Measurements from ENCODE around the gene OCA2. TPM values are rescaled to one million over a fixed set of nuclear protein-coding genes. Genes with fewer than 3 reads are reported as not detected.

The OCA2 gene
- total and polyA plus RNA-seq, 2 of the 13 experiments (the other 11 are each of a cell fraction or from before 2014, with no cell fraction given) = 0.02 to 0.05 TPM

DNA sequence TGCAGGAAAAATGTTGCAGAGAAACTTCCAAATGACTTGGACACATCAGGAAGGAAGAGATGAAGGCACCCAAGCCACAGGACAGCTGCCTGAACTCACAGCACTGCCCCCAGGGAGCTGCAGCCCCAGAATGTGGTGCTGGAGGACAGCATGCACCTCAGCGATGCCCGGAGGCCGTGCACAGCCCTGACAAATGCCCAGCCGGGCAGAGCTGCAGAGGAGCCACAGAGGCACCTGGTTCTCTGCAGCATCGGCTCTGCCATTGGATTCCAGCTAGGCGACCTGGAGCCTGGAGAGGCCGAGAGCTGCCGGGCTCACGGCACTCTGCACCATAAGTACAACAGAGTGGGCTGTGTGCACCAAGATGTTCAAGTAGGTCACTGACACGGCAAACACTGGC, 97.5 kb downstream of the OCA2 start (continued):
- TF ChIP-seq, protein P1, sequence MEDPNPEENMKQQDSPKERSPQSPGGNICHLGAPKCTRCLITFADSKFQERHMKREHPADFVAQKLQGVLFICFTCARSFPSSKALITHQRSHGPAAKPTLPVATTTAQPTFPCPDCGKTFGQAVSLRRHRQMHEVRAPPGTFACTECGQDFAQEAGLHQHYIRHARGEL (CRISPR knock-in tag; IDR thresholded peaks at IDR 0.05) = no peak
- TF ChIP-seq, protein P2, sequence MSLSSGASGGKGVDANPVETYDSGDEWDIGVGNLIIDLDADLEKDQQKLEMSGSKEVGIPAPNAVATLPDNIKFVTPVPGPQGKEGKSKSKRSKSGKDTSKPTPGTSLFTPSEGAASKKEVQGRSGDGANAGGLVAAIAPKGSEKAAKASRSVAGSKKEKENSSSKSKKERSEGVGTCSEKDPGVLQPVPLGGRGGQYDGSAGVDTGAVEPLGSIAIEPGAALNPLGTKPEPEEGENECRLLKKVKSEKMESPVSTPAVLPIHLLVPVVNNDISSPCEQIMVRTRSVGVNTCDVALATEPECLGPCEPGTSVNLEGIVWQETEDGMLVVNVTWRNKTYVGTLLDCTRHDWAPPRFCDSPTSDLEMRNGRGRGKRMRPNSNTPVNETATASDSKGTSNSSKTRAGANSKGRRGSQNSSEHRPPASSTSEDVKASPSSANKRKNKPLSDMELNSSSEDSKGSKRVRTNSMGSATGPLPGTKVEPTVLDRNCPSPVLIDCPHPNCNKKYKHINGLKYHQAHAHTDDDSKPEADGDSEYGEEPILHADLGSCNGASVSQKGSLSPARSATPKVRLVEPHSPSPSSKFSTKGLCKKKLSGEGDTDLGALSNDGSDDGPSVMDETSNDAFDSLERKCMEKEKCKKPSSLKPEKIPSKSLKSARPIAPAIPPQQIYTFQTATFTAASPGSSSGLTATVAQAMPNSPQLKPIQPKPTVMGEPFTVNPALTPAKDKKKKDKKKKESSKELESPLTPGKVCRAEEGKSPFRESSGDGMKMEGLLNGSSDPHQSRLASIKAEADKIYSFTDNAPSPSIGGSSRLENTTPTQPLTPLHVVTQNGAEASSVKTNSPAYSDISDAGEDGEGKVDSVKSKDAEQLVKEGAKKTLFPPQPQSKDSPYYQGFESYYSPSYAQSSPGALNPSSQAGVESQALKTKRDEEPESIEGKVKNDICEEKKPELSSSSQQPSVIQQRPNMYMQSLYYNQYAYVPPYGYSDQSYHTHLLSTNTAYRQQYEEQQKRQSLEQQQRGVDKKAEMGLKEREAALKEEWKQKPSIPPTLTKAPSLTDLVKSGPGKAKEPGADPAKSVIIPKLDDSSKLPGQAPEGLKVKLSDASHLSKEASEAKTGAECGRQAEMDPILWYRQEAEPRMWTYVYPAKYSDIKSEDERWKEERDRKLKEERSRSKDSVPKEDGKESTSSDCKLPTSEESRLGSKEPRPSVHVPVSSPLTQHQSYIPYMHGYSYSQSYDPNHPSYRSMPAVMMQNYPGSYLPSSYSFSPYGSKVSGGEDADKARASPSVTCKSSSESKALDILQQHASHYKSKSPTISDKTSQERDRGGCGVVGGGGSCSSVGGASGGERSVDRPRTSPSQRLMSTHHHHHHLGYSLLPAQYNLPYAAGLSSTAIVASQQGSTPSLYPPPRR (CRISPR knock-in tag; IDR thresholded peaks at IDR 0.05; ENCODE audit: borderline replicate concordance) = no peak
- no peak for TF ChIP-seq ETV6 (CRISPR knock-in tag; conservative IDR thresholded peaks at IDR 0.05)
- TF ChIP-seq SRF (IDR thresholded peaks at IDR 0.05; ENCODE audit: low read depth, low read length) = no peak
- no peak for TF ChIP-seq ZNF550 (CRISPR knock-in tag; IDR thresholded peaks at IDR 0.05; ENCODE audit: borderline replicate concordance)

DNA sequence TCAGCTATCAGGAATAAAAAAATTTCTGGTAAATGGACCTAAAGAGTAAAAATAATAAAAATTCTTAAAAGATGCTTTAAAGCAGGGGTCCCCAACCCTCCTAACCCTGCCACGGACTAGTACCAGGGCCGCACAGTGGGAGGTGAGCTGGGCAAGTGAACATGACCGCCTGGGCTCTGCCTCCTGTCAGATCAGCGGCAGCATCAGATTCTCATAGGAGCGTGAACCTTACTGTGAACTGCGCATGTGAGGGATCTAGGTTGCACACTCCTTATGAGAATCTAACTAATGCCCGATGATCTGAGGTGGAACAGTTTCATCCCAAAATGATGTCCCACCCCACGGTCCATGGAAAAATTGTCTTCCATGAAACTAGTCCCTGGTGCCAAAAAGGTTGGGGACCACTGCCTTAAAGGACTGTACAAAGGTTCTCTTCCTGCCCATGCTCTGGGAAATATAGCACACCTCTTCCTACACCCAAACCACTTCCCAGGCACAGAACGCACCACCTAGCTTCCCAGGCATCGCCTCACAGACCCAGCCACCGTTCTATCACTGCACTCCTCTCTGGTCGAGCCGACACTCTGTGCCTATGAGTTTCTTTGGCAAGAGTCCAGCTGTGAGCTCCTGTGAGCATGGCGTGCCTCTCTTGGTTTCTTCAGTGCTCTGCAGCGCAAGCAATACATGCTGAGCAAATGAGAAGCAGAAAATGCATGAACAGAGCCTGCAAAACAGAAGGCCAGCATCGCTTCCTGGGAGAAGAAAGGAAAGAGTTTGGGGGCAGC, 104.9 kb downstream of the OCA2 start:
- intact Hi-C loops (cut with micrococcal nuclease; ENCODE audit: unreplicated experiment) (no loop called here), in situ Hi-C loops (cut with HindIII; ENCODE audit: extremely low pct_ligation_motif_present, low pct_unique_long_range_greater_than_20kb) (no loop called here)
- 9% methylated on average over 14 of the region's 16 CpGs for WGBS (ENCODE audit: low lambda C conversion rate)
- POLR2A ChIA-PET = no interaction called here
- no peak for ATAC-seq
- H3K79me2 ChIP-seq (ENCODE audit: insufficient read depth, low read length) = no peaks in the 10 kb centered on the region
- no peaks in the 10 kb centered on the region for H3K9me3 ChIP-seq (ENCODE audit: low read length)
- H3K9ac ChIP-seq (ENCODE audit: insufficient read depth, low read depth, low read length) = no peak overlapping the region
- no peaks in the 10 kb centered on the region for H4K20me1 ChIP-seq (ENCODE audit: insufficient read depth, low read length)
- no peak for FAIRE-seq
- BruUV-seq (replicated peaks) = no TSS peak
- H3K36me3 ChIP-seq (replicated peaks in 1 of 2; ENCODE audit: control insufficient read depth in 1 of 2, insufficient read depth in 2 of 2, low read length in 2 of 2) = no peaks in the 10 kb centered on the region
- H3K4me3 ChIP-seq (replicated peaks in 1 of 3; ENCODE audit: insufficient read depth in 1 of 3, low read depth in 2 of 3, low read length in 3 of 3) = no peak overlapping the region
- no peaks in the 10 kb centered on the region for H3K4me1 ChIP-seq (ENCODE audit: insufficient read depth, low read length)
- CTCF ChIA-PET (ENCODE audit: low intra/inter-chr PET ratio, low total read pairs) = no interaction called here
- DNase-seq (ENCODE audit: low spot score) = no peak
- no peak overlapping the region for H3K27ac ChIP-seq (ENCODE audit: extremely low read length, insufficient read depth, low read length)
- peaks cover 0 to 1% of the 10 kb centered on the region in 2 experiments; a peak in 2 of 5 replicates for H3K27me3 ChIP-seq (ENCODE audit: control insufficient read depth in 1 of 2, insufficient read depth in 2 of 2, low read length in 2 of 2)
- no peak overlapping the region for H3K4me2 ChIP-seq (ENCODE audit: low read depth, low read length)
- no peak overlapping the region for H2AFZ ChIP-seq (ENCODE audit: low read length)
- TF ChIP-seq, protein P3, sequence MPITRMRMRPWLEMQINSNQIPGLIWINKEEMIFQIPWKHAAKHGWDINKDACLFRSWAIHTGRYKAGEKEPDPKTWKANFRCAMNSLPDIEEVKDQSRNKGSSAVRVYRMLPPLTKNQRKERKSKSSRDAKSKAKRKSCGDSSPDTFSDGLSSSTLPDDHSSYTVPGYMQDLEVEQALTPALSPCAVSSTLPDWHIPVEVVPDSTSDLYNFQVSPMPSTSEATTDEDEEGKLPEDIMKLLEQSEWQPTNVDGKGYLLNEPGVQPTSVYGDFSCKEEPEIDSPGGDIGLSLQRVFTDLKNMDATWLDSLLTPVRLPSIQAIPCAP (CRISPR knock-in tag; IDR thresholded peaks at IDR 0.05; ENCODE audit: low read depth) = no peak
- no peak for TF ChIP-seq ZNF773 (CRISPR knock-in tag; IDR thresholded peaks at IDR 0.05; ENCODE audit: borderline replicate concordance)
- no peak for TF ChIP-seq PHF20 (CRISPR knock-in tag; IDR thresholded peaks at IDR 0.05)
- TF ChIP-seq U2AF2 (IDR thresholded peaks at IDR 0.05; ENCODE audit: low read depth, low read length) = no peak
- TF ChIP-seq MBNL3 (CRISPR knock-in tag; conservative IDR thresholded peaks at IDR 0.05) = no peak
- no peak for TF ChIP-seq FOXA3 (CRISPR knock-in tag; IDR thresholded peaks at IDR 0.05)
- no peak for TF ChIP-seq NFE2L2 (IDR thresholded peaks at IDR 0.05; ENCODE audit: low read length)
- no peak for TF ChIP-seq SPEN (CRISPR knock-in tag; IDR thresholded peaks at IDR 0.05; ENCODE audit: low read depth)
- TF ChIP-seq MXI1 (IDR thresholded peaks at IDR 0.05; ENCODE audit: borderline replicate concordance, low read depth, low read length) = no peak
- TF ChIP-seq SRSF4 (IDR thresholded peaks at IDR 0.05; ENCODE audit: low read depth, low read length, poor library complexity, severe bottlenecking) = no peak
- TF ChIP-seq, protein P4, sequence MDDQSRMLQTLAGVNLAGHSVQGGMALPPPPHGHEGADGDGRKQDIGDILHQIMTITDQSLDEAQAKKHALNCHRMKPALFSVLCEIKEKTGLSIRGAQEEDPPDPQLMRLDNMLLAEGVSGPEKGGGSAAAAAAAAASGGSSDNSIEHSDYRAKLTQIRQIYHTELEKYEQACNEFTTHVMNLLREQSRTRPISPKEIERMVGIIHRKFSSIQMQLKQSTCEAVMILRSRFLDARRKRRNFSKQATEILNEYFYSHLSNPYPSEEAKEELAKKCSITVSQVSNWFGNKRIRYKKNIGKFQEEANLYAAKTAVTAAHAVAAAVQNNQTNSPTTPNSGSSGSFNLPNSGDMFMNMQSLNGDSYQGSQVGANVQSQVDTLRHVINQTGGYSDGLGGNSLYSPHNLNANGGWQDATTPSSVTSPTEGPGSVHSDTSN (CRISPR knock-in tag; IDR thresholded peaks at IDR 0.05; ENCODE audit: borderline replicate concordance) = no peak

All from HepG2 (cell line).